GM18868 (cell line): ENCODE results near the gene SPX.

Experiments
- ATAC-seq: cut with Tn5 transposase; IDR thresholded peaks from one replicate; pipeline ENCODE4 v1.9.1; 2021; ENCODE audit warnings: mild to moderate bottlenecking, moderate library complexity; ENCODE audit not compliant: unreplicated experiment

The SPX gene, protein sequence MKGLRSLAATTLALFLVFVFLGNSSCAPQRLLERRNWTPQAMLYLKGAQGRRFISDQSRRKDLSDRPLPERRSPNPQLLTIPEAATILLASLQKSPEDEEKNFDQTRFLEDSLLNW

DNA sequence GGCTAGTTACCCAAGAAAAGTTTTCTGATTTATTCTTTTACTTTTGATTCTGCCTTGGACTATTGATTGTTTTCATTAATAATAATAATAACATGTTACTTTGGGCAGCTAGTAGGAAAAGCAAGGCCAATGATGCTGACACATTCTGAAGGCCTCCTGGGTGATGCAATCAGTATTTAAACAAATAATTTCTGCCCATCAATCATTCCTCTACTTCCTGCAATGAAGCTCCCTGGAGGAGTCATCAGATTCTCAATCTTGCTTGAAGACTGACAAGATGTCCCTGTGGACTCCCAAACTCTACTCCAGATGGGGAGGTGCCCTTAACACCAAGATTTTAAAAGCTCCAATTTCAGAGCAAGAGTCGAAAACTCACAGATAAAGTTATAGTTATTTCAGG lies at the start of gene SPX:
SPX (plus strand) TSS at position 244 of the 400 bp plus-strand sequence. CDS start 177 bp downstream, outside the sequence.
- no peak for ATAC-seq

DNA sequence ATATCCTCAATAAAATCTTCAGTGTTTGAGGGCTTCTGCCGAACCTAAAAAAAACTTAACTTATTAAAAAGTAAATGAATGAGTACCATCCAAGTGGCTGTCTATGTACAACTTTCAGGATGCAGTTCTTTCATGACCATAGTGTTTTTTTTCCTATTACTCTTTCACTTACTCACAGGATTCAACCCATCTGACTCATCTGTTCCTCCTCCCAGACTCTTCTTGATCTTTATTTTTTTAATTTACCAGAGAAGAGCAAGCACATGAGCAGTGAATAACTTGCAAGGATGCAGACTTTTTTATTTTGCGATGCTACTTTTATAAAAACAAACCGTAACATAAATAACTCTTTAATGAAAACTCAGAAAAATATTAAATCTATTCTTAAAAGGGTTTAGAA lies 49.1 kb upstream of the SPX start:
- no peak for ATAC-seq

DNA sequence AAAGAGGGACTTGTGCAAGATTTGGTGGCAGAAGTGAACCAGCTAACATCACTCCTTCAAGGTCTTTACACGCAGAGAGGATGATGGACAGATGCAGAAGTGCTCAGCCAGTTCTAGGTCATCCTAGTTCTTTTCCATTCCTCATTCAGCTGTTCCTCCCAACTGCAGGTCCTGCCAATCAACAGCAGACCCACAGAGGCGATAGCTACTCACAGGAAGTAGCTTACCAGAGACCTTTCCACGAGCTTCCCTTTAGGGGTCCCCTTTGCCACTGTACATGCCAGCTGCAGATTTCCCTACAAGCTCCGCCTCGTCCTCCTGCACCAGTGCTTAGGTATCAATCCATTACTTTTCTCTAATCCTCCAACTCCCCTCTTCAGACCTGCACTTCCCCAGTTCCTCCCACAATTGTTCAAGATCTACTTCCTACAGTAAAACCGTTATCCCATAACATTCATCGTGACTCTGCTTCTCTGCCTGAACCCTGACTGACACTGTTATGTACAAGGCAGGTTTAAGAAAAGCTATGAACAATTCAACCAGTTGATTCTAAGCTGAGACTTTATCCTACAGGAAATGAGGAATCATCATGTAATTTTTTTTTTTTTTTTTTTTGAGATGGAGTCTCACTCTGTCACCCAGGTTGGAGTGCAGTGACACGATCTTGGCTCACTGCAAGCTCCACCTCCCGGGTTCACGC lies 47.2 kb upstream of the SPX start:
- ATAC-seq, result no peak

DNA sequence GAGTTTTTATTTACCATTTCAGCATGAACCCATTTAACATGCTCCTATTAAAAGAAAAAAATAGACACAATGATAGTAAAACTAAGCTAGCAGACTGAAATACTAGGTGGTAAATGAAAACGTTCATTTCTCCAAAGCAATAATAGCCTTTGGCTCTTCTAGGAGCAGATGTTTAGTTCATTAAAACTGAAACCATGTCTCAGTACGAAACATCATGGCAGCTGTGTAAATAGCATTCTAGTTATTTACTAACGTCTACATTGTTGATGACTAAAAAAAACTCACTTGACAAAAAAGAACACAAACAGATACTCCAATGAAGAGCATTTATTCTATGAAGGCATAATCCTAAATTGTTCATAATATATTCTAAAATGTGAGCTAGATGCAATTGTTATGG lies 42.6 kb upstream of the SPX start:
- ATAC-seq, result peak; percentile 63

DNA sequence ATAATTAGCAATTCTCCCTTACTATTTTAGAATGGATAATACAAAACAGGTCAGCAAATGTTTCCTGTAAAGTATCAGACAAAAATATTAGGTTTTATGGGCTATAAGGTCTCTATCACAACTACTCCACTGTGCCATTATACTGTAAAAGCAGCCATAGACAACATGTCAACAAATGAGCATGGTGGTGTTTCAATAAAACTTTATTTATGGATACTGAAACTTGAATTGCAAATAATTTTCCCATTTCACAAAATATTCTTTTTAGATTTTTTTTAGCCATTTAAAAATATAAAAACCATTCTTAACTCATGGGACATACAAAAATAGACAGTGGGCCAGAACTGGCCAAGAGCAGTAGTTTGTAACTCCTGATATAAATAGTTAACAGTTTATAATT lies 40.1 kb upstream of the SPX start:
- no peak for ATAC-seq

DNA sequence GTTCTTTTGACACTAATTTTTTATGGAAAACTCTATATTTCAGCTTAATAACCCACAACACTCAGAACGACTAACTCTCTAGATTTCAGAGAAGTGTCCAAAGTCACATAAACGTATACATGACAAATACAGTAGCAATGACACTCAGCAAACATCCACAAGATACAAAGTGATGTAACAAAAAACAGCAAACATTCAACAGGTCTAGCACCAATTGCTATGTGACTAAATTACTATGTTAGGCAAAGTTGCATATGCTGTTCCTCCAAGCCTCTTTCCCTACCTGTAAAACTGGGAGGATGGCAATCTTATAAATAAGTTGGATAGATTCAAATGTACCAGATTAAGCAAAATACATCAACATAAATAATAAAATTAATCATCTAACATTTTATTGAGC lies 26.3 kb upstream of the SPX start:
- ATAC-seq, result no peak

DNA sequence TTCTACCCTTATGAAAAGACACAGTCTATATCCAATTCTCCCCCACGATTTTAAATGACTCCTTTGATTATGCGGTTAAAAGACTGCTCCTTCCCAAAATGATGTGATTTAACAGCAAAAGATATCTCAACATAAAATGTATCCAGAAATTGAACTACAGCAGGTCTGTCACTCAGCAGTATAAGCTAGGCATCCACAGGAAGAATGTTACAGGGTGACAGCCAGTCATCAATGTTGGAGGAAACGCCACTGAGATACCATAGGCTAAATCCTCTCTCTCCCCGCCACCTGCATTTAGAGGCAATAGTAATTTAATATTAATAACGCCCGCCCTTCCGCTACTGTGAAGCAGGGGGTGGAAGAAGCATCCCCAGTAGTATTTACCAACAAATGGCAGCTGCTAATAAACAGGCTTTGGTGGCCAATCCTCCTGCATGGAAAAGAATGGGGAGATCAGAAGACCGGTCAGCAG lies 25.3 kb upstream of the SPX start:
- ATAC-seq, result no peak

DNA sequence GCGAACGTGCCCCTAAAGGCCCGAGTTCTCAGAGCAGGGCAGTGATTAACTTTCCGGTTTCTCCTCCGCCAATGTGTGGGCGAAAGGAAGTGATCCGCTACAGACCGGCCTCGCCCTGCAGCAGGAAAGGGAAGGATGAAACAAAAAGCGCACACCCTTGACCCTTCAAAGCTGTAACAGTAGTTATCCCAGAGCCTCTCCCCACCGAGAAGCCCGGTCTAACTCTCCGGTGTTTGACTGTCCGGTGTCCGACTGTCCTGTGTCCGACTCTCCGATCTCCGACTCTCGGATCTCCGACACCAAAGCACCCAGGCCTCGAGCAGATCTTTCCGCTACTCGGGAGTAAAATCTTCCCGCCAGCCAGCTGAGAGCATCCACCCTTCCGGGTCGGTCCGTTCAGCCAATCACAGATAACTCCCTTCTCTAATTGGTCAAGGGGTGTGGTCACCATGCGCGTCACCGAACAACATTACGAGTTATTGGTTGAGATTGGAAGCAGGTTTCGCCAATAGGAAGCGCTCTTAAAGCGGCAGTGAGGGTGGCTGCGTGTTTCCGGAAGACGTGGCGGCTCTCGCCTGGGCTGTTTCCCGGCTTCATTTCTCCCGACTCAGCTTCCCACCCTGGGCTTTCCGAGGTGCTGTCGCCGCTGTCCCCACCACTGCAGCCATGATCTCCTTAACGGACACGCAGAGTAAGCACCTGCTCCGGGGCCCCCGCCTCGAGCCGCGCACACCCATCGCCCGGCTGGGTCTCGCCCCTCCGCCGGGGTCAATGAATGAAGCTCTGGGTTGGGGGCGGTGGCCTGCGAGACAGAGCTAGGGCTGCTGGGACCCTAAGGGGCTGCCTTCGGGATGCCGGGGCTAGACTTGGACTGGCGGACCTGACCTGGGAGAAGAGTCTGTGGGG lies 24.6 kb upstream of the SPX start, which contains the start of the genes GOLT1B and RECQL:
GOLT1B (plus strand) TSS at position 532 of the 906 bp plus-strand sequence; CDS start at position 667, 135 bp downstream.
RECQL (minus strand) TSS at position 378 of the 906 bp plus-strand sequence. CDS start 2,065 bp downstream, outside the sequence.
- ATAC-seq, result peak; percentile 98

DNA sequence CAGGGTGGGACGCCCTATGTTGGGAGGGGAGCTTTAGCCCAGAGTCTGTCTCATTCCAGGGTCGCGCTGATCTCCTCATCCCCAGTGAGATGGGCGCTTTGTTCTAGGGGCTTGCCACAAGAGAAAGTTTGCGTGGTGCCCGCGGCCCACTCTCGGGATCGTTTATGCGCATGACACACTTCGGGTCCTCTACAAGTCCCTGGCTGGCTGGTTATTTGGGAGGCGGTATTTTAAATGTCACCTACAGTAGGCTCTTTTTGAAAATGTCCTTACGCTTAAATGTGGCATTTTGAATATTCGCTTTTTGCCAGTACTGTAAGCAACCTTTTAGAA lies 24.0 kb upstream of the SPX start:
- no peak for ATAC-seq

DNA sequence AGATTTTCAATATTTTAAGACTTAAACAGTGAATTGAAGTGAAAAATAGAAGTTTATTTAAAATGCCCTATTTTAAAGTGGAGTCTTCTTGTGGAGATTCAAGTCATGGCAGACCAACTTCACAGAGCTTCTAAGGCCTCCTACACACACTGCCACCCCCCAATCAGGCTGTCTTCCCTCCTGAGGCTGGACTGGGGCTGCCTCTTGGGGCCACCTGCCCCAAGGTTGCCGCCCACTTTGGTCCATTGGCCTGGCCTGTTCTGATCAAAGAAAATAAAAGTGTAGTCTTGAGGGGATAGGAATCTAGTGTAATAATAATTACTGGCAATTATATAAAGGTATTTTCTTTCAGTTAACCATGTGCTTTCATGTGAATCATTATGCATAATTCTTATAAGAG lies 23.2 kb upstream of the SPX start:
- ATAC-seq, result no peak

DNA sequence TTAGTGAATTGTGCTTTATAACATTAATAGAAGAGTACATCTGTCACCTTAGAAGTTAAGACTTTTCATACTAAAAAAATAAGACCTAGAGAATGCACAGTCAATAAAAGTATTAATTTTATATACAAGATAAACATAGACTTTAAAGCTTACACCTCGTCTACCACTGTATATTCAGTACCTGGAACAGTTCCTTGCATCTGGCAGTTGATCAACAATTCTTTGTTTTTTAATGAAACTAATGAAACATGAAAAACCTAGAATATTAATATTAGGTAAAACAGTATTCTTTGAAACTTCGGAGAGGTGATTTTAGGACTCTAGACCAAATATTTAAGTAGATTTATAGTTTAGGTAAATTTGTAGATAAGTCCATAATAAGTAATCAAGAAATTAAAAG lies 20.2 kb upstream of the SPX start:
- ATAC-seq, result no peak

DNA sequence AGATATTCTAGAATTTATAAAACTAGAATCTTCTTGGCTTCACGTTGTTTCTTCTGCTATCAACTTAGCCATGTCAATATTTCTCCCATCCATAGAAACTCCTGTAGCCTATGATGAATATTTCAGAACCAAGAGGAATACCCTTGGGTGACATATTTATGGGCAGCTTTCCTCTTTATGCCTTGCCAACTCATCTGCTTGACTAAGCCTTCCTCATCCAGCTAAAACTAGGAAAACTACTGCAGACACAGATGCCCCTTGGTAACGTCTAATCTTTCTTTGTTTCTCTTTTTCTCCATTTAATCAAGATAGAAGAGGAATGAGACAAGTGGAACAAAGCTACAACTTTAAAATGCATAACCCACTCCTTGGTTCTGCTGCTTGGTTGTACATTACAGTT lies 18.2 kb upstream of the SPX start:
- ATAC-seq, result no peak

DNA sequence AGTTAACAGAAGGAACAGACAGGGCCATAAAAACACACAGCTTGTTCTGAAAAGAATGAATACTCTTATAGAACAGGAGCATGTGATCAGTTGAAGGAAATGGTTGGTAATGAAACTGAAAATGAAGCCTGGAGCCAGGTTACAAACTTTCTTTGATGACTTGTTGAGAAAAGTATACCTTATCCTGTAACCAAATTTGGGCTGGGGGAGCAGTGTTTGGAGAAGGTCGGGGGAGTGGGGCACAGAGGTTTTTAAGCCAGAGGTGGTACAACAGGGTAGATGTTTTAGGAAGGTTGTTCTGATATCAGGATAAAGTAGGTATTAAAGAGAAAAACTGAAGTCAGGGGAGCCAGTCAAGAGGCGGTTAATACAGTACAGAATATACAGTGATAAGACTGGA lies 16.3 kb upstream of the SPX start:
- peak; percentile 91 for ATAC-seq

DNA sequence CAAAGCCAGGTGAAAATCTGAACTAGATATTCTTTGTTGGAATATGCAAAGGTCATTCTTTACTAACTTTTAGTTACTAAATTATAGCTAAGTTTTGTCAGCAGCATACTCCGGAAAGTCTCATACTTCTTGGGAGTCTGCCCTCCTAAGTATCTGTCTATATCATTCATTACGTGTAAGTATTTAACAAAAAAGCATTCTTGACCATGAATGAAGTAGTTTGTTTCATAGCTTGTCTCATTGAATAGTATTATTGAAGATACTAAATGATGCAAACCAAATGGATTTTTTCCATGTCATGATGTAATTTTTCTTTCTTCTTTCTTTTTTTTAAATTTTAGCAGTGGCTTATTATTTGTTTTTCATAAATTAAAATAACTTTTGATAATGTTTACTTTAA lies 9.8 kb upstream of the SPX start:
- ATAC-seq, result no peak

DNA sequence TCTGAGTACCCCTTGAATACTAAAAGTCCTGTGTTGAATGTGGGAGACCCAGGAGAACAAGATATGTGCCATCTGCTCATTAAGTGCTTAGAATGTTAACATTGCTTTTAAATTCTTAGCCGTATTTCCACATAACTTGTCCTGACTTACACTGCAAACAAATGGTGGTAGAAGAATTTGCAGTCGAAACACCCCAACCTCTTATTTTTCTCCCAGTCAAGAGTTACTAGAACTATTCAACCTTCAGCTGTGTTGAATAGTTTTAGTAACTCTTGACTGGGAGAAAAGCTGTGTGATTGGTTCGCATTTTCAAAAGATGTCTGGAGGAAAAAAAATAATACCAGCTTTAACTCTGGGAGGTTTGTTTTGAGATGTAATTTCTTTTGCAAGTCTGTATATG lies 7.6 kb upstream of the SPX start:
- no peak for ATAC-seq

DNA sequence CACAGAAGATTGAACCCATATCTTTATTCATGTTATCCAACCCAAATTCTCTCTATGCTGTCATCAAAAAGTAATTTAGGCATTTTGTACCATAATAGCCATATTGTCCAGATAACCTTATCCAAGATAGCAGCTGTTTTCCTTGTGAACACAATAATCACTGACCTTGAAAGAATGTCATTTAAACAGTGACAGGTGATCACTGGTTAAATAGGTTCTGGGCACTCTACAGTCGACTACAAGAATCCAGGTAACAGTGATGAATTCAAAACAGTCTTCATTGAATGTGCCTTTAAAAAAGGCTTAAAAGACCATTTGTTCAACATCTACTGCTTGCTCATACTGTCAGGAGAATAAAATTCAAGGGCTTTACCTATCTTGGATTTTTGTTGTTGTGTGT lies 4.6 kb upstream of the SPX start:
- ATAC-seq, result no peak

DNA sequence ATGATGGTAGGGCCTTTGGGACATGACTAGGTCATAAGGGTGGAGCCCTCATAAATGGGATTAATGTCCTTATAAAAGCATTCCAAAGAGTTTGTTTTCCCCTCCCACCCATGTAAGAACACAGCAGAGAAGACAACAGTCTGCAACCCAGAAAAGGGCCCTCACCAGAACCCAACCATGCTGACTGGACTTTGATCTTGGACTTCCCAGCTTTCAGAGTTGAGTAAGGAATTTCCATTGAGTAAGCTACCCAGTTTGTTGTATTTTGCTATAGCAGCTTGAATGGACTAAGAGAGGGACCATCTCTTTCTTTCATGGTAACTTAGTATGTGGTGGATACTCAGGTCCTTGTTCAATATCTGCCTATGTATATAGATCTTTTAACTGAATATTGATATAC lies 2.9 kb upstream of the SPX start:
- no peak for ATAC-seq

DNA sequence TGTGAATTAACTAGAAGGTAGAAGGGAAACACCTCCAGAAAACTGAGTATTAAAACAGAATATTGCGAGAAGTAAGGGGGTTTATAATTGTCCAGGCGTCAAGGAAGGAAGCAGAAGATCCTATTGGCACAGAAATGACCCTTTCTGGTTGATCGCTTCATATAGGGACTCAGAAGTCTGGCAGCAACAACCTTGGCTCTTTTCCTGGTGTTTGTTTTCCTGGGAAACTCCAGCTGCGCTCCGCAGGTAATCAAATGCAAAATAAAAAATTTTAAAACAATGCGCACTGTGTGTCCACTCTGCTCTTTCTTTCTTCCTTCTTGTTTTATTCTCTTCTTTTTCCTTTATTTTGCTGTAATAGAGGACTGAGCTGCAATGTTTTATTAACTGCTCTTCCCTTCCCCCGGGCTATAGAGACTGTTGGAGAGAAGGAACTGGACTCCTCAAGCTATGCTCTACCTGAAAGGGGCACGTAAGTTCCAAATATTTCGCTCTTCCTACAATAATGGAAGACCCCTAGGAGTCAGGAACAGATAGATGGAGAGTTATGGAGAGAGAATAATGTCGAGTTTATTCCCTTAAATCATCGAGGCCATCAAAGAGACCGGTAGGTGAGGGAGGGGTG lies 737 bp downstream of the SPX start:
- no peak for ATAC-seq

DNA sequence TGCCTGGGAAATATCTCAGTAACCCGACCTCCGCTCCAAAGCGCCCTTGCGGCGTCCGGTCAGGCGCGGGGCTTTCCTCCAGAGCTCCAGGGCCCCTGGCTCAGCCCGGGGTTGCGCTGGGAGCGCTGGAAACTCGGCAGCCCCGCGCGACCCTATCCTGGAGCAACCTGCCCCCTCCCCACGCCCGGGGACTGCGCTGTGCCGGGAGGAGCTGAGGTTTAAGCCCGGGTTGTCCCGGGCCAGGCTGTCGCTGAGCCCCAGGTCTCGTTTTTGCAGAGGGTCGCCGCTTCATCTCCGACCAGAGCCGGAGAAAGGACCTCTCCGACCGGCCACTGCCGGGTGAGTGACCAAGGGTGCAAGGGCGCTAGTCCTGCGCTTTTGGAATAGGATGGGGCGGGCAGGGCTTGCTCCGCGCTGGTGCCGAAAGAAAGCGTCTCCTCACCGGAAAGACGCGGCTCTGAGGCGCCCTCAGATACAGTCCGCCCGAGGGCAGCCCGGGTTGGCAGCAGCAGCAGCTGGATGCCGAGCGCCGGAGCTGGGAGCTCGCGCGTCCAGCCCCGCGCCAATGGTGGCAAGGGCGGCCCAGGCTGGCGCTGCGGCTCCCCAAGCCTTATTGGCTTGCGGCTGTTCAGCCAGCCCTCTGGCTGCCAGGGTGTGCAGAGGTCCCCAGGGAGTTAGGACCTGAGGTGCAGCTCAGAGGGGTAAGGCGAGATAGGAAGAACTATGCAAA lies 1.5 kb downstream of the SPX start:
- ATAC-seq, result peak; percentile 95

DNA sequence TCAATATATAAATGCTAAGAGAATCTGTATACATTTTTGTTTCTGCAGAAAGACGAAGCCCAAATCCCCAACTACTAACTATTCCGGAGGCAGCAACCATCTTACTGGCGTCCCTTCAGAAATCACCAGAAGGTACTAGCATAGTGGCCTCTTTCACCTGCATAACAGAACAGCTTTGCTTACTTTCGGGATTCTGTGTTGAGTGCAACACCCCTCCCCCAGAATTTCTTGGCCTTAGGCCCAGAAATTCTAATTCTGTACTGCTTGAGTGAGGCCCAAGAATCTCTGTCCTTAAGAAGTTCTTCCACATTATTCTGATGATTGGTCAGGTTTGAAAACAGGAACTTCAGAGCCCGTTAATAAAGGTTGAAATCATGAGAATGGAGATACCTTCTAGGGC lies 2.9 kb downstream of the SPX start:
- ATAC-seq, result no peak

DNA sequence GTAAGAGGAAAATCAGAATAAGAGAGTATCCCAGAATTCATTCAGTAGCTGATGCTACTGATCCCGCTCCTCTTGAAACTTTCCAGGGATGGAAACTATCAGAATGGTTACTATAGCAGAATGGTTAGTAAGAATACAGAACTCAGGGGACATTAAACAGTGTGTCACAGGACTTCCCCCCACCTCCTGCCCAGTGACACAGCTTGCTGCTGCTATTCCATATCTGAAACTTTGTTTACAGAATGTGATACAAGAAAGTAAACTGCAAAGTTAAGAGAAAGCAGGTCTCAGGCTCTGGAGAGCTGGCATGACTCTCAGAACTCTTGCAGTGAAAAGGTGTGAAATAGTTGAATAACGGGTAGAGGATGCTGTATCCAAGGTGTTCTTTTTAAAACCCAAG lies 3.4 kb downstream of the SPX start:
- ATAC-seq, result no peak
